Measurements from ENCODE around the gene BRD4. TPM values are rescaled to one million over a fixed set of nuclear protein-coding genes. Genes with fewer than 3 reads are reported as not detected.

BRD4 gene
- total RNA-seq, 1 donor from 2014 or later: 143 TPM

DNA sequence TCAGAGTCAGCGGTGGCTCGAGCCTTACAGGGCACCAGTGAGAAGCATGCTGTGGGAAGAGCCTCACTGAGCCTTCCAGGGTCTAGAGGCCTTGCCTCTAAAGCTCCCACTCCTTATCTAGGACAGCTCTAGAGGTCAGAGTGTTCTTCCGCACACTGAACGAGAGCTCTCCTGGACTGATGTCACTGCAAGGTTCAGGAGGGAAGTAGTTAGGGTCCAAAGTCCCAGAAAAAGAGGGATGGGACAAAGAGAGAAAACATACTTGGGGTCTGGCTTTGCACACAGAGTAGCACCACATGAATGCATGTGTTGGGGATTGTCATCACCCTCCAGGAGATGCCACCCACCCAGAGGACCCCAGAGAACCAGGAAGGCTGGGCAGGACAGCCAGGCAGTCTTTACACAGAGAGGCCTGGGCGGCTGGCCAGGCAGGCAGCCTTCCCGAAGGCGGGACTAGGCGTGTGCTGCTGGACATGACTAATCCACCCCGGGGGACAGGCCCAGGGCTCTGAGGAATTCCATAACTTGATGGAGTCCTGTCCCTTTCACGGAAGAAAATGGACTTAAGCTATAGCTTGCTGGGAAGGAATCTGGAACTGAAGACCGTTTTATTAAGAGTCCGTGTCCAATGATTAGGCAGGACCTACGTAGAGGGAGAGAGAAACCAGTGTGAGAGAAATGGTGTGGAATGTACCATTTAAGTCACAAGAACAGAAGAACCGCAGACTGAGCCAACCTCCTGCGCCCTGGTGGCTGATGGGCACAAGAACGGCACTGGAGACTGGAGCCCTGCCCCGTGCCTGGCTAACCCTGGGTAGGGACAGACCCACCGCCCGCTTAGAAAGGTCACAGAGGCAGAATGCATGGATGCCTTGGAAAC is 83.5 kb downstream of the BRD4 start:
- H3K4me1 Mint-ChIP-seq (ENCODE audit: unreplicated experiment): peaks cover 85% of the 10 kb centered on the region
- H3K36me3 Mint-ChIP-seq (ENCODE audit: unreplicated experiment): peaks cover 25% of the 10 kb centered on the region
- H3K27me3 Mint-ChIP-seq (ENCODE audit: unreplicated experiment): no peaks in the 10 kb centered on the region
- peak overlapping the region; percentile 94 for H3K27ac Mint-ChIP-seq (ENCODE audit: unreplicated experiment)
- peak overlapping the region; percentile 53 for H3K4me3 Mint-ChIP-seq (ENCODE audit: unreplicated experiment)
- peak; percentile 93 for DNase-seq (ENCODE audit: extremely low spot score, unreplicated experiment)
- H3K9me3 Mint-ChIP-seq (ENCODE audit: unreplicated experiment): no peaks in the 10 kb centered on the region
- TF ChIP-seq, protein P1, sequence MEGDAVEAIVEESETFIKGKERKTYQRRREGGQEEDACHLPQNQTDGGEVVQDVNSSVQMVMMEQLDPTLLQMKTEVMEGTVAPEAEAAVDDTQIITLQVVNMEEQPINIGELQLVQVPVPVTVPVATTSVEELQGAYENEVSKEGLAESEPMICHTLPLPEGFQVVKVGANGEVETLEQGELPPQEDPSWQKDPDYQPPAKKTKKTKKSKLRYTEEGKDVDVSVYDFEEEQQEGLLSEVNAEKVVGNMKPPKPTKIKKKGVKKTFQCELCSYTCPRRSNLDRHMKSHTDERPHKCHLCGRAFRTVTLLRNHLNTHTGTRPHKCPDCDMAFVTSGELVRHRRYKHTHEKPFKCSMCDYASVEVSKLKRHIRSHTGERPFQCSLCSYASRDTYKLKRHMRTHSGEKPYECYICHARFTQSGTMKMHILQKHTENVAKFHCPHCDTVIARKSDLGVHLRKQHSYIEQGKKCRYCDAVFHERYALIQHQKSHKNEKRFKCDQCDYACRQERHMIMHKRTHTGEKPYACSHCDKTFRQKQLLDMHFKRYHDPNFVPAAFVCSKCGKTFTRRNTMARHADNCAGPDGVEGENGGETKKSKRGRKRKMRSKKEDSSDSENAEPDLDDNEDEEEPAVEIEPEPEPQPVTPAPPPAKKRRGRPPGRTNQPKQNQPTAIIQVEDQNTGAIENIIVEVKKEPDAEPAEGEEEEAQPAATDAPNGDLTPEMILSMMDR (IDR thresholded peaks at IDR 0.05): no peak

DNA sequence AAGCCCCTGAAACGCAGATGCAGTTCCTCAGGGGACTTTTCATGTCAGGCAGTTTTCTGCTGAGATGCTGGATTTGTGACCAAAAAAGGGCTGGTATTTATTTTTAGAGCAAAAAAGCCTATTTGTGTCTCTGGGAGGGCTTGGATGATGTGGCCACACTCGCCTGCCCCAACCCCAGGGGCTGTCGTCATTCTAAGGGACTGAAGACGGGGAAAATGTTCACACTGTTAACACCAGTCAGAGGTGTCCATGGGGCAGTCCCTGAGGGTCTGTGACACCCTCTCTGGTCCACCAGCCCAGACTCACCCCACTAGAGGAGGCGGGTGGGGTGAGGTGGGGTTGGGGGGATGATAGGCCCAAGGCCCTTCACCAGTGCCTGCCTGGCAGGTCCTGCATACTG is 84.2 kb downstream of the BRD4 start:
- H3K27ac Mint-ChIP-seq (ENCODE audit: unreplicated experiment): peak overlapping the region; percentile 94
- no peak overlapping the region for H3K4me3 Mint-ChIP-seq (ENCODE audit: unreplicated experiment)

DNA sequence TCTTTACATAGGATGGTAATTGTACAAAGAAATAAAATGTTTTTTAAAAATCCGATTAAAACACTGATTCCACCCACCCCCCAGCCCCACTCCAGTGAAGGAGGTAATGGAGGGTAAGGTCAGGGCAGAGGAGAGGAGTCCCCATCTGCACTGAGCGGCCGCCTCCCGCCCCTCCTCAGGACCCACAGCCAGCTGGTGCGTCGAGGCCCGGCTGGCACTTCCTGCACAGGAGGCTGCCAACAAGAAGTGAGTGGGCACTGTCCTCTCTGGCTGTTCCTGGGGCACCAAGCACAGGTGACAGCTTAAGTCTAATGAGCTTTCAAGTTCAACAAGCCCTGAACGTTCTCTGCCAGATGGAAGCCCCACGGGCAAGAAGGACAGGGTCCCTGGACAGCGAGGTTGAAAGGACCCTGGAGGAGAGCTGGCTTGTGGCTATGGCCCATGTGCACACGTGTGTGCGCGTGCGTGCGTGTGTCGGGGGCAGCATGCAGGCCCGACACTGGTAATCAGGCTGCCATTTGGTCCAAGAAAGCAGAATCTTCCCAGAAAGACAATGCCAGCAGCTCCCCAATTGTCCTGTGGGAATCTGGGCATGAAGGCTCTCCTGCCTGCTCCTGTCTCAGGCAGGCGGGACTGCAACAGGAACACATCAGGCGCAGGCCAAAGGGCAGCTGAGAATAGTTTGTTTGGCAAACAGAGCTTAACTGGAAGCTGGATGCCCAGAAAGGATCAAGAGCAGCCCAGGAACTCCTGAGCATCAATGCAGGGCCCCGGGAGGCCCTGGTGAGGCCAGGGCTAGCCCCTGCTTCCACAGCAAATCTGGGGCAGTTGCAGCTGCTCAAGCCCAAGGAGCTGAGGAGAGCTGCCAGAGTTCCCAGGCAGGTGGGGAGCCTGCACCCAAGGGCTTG is 85.0 kb downstream of the BRD4 start:
- H3K27me3 Mint-ChIP-seq (ENCODE audit: unreplicated experiment): no peaks in the 10 kb centered on the region
- peaks cover 72% of the 10 kb centered on the region for H3K4me1 Mint-ChIP-seq (ENCODE audit: unreplicated experiment)
- H3K27ac Mint-ChIP-seq (ENCODE audit: unreplicated experiment): peak overlapping the region; percentile 94
- no peak overlapping the region for H3K4me3 Mint-ChIP-seq (ENCODE audit: unreplicated experiment)
- H3K36me3 Mint-ChIP-seq (ENCODE audit: unreplicated experiment): peaks cover 22% of the 10 kb centered on the region
- TF ChIP-seq, protein P1 (IDR thresholded peaks at IDR 0.05): no peak
- no peak for DNase-seq (ENCODE audit: extremely low spot score, unreplicated experiment)
- no peaks in the 10 kb centered on the region for H3K9me3 Mint-ChIP-seq (ENCODE audit: unreplicated experiment)

More for the DNA sequence above, 84.2 kb downstream of the BRD4 start:
- H3K4me1 Mint-ChIP-seq (ENCODE audit: unreplicated experiment): peaks cover 79% of the 10 kb centered on the region
- TF ChIP-seq, protein P1 (IDR thresholded peaks at IDR 0.05): no peak
- no peaks in the 10 kb centered on the region for H3K9me3 Mint-ChIP-seq (ENCODE audit: unreplicated experiment)
- H3K36me3 Mint-ChIP-seq (ENCODE audit: unreplicated experiment): peaks cover 22% of the 10 kb centered on the region
- H3K27me3 Mint-ChIP-seq (ENCODE audit: unreplicated experiment): no peaks in the 10 kb centered on the region
- no peak for DNase-seq (ENCODE audit: extremely low spot score, unreplicated experiment)

DNA sequence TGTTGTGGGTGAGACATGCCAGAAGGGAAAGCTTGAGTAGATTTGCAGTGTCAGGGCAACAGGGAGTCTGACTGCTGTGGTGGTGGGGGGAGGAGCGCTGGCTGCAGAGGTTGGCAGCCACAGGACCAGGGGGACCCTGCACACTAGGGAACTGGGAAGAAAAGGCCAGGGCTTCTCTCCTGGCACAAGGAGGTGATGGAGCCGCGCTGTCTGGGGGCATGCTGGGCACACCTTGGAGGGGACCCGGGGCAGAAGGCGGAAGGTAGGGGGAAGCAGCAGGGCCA is 86.2 kb downstream of the BRD4 start:
- Mint-ChIP-seq H3K36me3 (ENCODE audit: unreplicated experiment) (peaks cover 20% of the 10 kb centered on the region), H3K4me1 (ENCODE audit: unreplicated experiment) (peaks cover 60% of the 10 kb centered on the region), H3K27ac (ENCODE audit: unreplicated experiment) (peak overlapping the region; percentile 94), H3K4me3 (ENCODE audit: unreplicated experiment) (no peak overlapping the region), H3K9me3 (ENCODE audit: unreplicated experiment) (no peaks in the 10 kb centered on the region), H3K27me3 (ENCODE audit: unreplicated experiment) (no peaks in the 10 kb centered on the region)
- TF ChIP-seq, protein P1 (IDR thresholded peaks at IDR 0.05): no peak
- DNase-seq (ENCODE audit: extremely low spot score, unreplicated experiment): no peak

Measured in osteocyte (in vitro differentiated cells).